NCI-H460 (cell line): Measurements from ENCODE around the gene TACC2. TPM values are rescaled to one million over a fixed set of nuclear protein-coding genes. Genes with fewer than 3 reads are reported as not detected.
"Not testable (repeated sequence)": the region's sequence is repeated elsewhere in the genome, so short reads cannot be mapped to it uniquely, and the experiment has no call there.

Experiments used
- DNase-seq: peaks from one replicate; pipeline ENCODE4 v3.0.0-alpha.2; 2016; ENCODE audit warnings: low read depth; ENCODE audit errors: extremely low read depth
- polyA plus RNA-seq: library from polyadenylated mRNA; depleted of rRNA; stranded (reverse); fragments of >200 nt; gene quantifications from 2 replicates; pipeline ENCODE4 v1.2.3, GENCODE V29; 2014; cell fraction: nucleus; rRNA removed
- total RNA-seq: library from RNA; depleted of rRNA; stranded (reverse); fragments of >200 nt; shearing (Covaris generic); gene quantifications from 2 replicates; pipeline ENCODE4 v1.2.3, GENCODE V29; 2014; rRNA removed

TACC2 gene, protein sequence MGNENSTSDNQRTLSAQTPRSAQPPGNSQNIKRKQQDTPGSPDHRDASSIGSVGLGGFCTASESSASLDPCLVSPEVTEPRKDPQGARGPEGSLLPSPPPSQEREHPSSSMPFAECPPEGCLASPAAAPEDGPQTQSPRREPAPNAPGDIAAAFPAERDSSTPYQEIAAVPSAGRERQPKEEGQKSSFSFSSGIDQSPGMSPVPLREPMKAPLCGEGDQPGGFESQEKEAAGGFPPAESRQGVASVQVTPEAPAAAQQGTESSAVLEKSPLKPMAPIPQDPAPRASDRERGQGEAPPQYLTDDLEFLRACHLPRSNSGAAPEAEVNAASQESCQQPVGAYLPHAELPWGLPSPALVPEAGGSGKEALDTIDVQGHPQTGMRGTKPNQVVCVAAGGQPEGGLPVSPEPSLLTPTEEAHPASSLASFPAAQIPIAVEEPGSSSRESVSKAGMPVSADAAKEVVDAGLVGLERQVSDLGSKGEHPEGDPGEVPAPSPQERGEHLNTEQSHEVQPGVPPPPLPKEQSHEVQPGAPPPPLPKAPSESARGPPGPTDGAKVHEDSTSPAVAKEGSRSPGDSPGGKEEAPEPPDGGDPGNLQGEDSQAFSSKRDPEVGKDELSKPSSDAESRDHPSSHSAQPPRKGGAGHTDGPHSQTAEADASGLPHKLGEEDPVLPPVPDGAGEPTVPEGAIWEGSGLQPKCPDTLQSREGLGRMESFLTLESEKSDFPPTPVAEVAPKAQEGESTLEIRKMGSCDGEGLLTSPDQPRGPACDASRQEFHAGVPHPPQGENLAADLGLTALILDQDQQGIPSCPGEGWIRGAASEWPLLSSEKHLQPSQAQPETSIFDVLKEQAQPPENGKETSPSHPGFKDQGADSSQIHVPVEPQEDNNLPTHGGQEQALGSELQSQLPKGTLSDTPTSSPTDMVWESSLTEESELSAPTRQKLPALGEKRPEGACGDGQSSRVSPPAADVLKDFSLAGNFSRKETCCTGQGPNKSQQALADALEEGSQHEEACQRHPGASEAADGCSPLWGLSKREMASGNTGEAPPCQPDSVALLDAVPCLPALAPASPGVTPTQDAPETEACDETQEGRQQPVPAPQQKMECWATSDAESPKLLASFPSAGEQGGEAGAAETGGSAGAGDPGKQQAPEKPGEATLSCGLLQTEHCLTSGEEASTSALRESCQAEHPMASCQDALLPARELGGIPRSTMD (N-terminal part only)
- 24.4 and 31.1 TPM in 2 replicates for total RNA-seq
- 25.8 and 27.3 TPM in 2 replicates for polyA plus RNA-seq

DNA sequence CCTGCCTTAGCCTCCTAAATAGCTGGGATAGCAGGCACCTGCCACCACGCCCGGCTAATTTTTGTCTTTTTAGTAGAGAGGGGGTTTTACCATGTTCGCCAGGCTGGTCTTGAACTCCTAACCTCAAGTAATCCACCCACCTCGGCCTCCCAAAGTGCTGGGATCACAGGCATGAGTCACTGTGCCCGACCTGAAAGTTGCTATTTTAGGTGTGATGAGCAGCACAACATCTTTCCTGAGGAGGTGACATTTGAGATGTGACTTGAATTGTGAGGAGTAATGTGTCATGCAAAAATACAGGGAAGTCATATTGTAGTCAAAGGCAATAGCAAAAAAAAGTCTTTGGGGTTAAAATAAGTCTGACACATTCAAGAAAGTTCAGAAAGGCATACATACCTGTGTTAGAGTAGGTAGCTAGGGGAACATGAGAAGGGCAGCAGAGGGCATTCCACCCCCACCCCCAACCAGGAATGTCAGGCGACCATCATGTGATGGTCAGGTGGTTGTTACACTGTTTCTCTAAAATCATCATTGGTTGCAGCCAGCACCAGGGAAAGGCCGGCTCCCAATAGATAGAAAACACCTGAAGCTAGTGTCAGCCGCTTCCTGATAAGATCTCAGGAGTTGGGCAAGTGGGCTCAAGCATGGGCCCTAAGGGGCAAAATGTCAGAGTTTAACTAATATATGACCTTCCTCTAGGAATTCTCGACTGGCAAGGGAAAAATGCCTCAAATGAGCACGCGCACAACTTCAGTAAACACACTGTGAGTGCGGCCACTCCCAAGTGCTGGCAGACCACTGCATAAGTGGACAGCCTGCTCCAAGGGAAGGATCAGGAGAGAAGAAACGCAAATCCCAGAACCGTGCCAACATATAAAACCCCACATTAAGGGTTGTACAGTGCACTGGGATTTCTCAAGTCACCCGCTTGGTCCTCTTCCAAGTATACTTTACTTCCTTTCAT, at the start of gene TACC2:
Gene TACC2 (plus strand): TSS at position 803 of the 964 bp plus-strand sequence. CDS start 32,819 bp downstream, outside the sequence.
- no peak for DNase-seq

DNA sequence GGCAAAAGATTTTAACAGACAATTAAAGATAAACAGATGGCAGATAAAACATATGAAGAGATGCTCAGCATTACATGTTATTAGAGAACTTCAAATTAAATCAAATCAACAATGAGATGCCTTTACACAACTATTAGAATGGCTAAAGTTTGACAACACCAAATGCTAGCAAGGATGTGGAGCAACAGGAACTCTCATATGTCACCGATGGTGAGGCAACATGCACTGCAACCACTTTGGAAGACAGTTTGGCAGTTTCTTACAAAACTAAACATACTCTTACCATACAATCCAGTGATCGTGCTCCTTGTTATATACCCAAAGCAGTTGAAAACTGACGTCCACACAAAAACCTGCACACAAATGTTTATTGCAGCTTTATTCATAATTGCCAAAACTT, 47.4 kb upstream of the TACC2 start:
- no peak for DNase-seq

GRCh38 chr10:121942749-121943416, 46.1 kb upstream of the TACC2 start:
- DNase-seq = peak; percentile 73

DNA sequence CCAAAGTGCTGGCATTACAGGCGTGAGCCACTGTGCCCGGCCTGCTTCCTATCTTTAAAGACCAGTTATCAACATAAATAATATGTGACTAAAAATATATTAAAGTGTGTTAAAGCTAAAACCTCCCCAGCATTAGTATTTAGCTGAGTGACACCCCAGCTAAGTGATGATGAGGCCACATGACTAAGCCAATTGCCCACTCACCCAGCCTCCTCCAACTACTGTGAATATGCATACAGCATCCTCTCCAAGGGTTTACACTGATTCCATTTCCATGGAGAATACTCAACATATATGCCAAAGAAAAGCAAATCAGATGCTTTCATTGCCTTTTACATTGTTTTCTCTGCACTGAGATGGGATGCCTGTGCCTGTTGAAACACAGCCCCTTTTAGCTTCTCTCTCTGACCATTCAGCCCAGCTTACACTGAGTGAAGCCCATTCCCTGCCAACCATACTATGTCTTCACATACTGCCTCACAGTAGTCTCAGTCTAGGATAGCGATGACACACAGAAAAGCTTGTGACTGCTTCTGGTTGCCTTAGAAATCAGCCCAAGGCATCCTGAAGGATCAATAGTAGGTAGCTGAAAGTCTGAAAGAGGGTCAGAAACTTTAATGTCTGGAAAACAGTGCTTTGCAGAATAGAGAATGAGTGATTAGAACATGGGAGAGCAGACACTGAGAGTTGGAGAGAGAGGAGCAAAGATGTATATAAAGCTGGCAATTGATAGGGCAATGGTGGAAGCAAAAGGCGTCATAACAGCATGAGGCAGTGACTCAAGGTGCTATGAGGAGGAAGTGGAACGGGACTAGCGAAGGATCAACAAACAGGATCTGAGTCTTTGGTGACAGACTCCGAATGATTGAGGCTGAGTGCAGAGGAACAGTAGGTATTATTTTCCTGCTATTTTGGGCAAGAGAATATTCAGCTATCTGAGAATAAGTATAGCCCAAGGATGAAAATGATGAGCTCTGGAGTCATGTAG, 41.3 kb upstream of the TACC2 start:
- no peak for DNase-seq

DNA sequence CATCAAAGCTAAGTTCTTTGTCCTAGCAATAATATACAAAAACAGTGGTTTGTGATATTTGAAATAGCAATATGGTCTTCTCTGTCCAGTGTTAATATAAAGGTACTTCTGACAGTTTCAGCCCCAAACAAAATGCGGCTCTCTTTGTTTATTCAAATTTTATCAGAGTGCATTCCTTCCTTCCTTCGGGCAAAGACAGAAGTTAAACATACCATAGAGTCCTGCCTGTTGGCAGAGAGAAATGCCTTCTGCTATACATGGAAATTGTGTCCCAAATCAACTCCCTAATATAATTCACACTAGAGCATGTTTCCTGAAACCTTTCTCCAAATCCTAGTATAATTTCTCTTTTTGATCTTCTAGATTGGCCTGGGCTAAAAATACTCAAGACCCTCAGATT, 39.9 kb upstream of the TACC2 start:
- DNase-seq = no peak

DNA sequence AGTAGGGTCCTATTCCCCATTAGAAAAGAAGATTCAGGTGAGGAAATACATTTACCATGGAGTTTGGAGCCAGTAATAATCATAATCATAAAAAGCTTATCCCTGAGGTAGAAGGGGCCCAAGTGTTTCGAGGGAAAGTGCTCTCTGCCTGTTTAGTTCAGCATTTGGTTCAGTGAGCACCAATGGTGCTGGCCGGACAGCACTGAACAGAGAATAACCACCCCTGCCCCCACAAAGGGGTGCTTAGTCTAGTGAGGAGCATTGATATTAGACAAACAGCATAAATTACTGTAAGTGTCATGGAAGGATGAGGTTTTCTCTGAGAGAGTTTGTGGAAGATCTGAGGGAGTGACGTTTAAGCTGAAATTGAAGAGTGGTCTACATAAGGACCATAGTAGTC, 39.5 kb upstream of the TACC2 start:
- DNase-seq = no peak

GRCh38 chr10:121952226-121952625, 36.7 kb upstream of the TACC2 start:
- DNase-seq = no peak

- DNase-seq = no peak
These were observed 32.6 kb upstream of the TACC2 start for GRCh38 chr10:121956111-121957061.

GRCh38 chr10:121959671-121960070, 29.3 kb upstream of the TACC2 start:
- no peak for DNase-seq

- DNase-seq = no peak
These were observed 27.5 kb upstream of the TACC2 start for GRCh38 chr10:121961456-121961855.

DNA sequence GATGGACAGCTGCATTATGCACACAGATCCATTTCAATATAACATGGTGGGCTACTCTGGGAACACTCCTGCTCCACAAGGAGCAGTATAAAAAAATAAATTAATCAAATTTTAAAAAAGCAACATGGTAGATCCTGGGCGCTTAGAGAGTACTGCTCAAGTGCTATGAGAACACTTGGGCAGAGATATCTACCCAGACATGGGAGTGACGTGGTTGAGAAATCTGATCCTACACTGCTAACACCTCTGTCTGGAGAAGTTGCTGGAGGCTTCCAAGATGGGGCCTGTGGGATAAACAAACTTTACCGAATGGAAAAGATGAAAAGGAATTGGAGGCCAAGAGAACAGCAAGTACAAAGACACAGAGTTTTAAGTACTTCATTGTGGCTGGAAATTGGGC, 23.0 kb upstream of the TACC2 start:
- DNase-seq = no peak

DNA sequence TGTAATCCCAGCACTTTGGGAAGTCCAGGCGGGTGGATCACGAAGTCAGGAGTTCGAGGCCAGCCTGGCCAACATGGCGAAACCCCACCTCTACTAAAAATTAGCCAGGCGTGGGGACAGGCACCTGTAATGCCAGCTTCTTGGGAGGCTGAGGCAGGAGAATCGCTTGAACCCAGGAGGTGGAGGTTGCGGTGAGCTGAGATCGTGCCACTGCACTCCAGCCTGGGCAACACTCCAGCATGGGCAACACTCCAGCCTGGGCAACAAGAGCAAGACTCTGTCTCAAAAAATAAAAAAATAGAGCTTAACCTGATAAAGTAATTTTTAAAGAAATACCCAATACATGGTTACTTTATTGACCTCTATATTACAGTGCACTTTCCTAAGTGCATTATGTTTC, 19.9 kb upstream of the TACC2 start:
- DNase-seq = not testable (repeated sequence)

- no peak for DNase-seq
These were observed 14.9 kb upstream of the TACC2 start for GRCh38 chr10:121974019-121974534.

DNA sequence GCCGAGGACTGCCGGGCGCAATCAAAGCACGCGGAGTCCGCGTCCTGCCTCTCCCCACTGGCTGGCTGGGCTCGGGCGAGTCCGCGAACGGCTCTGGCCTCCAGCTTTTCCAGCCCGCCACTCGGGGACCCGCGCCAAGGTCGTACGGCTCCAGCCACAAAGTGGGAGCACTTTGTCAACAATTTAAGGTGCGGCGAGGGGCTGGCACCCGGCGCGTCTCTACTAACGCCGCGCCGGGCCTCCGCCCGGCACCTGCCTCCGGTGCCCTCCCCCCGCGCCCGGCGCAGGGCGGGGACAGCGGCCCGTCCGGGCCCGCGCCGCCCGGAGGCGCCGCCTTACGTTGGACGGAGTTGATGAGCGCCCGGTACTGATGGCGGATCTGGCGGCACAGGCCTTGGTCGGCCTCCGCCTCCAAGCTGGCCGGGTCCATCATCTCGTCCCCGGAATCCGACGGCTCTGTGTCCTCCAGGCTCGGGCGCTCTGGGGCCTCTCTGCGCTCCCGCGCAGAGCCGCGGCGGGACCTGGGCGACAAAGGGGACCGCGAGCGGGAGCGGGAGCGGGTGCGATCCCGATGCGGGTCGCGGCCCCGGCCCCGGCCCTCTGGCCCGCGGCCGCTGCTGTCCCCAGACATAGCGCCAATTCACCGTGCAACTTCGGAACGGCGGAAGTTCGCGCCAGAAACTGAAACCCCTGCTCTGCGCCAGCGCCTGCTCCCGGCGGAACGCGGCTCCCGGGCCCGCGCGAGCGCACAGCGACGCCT, 14.2 kb upstream of the TACC2 start, which contains the start of gene NSMCE4A:
Gene NSMCE4A (minus strand): TSS at position 683 of the 760 bp plus-strand sequence. CDS start 52 bp downstream, at position 631.
- peak; percentile 60 for DNase-seq

DNA sequence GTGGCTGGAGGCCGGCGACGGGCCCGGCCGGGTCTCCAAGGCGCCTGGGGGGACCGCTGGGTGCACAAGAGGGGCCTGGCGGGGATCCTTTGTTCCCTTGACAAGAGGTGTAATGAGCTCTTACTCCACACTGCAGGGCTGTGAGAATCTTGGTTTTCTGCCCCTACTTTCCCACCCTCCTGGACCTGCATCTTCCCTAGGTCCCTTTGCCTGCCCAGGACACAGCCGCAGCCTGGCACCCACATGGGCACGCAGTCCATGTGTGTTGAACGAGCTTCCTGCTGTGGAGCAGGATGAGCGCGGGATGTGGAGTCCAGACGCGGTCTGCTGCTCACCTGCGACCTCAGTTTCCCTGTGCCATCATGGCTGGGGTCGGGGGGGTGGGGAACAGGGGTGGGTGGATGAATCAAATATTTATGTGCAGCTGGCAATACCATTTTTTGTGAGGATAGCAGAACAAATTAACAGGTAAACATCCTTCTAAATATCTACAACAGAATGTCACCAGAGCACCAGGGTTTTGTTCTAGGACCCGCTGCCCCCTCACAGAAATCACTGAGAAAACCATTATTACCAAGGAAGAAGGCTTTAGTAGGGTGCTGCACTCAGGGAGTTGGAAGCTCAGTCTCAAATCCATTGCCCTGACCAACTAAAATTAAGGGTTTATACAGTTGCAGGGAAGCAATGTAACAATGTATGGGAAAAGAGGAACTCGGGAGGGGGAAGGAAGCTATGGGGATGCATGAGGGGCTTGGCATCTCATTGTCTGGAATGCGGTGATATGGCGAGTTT, 13.5 kb upstream of the TACC2 start:
- no peak for DNase-seq
